GM10248 (cell line): ENCODE data around the gene PARP14.
"Not testable (repeated sequence)": the region's sequence is repeated elsewhere in the genome, so short reads cannot be mapped to it uniquely, and the experiment has no call there.

Source experiments
- CTCF ChIA-PET: fragments of 300-600 bp; sonication (Branson Sonifier 250); formaldehyde crosslinking; extraction: SDS; loops from one replicate; lab custom pipeline; 2021; ENCODE audit warnings: antibody characterized with exemption; lab: Yijun Ruan, JAX
- POLR2A ChIA-PET: fragments of 350-650 bp; sonication (Branson Sonifier 250); formaldehyde crosslinking; extraction: SDS; loops from one replicate; lab custom pipeline; 2020; ENCODE audit warnings: antibody characterized with exemption; lab: Yijun Ruan, JAX
- DNase-seq: peaks from one replicate; pipeline ENCODE4 v3.0.0; 2012; ENCODE audit errors: extremely low spot score
- TF ChIP-seq, protein P1 (sequence below): IDR thresholded peaks from 2 replicates; pipeline ENCODE4 v1.5.1; 2012; ENCODE audit warnings: mild to moderate bottlenecking, low read depth; ENCODE audit errors: extremely low read depth, missing control alignments, control extremely low read depth

The PARP14 gene

DNA sequence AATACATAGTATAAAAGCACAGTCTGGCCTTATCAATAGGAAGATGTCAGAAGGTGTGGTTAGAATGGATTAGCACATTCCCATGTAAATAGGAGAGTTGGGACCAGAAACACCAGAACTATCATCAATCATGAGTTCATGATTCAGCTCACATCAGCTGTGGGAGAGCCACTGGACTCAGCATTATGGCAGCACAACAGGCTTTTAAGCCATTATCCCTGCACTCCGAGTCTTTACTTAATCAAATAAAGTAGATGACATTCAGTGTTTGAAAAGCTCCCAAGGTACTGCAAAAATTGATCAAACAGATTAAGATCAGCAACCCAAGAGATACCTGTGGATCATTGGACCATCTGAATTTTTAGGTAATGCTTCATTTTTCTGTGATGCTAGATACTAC, 24.7 kb downstream of the PARP14 start:
- DNase-seq = no peak
- TF ChIP-seq, protein P1, sequence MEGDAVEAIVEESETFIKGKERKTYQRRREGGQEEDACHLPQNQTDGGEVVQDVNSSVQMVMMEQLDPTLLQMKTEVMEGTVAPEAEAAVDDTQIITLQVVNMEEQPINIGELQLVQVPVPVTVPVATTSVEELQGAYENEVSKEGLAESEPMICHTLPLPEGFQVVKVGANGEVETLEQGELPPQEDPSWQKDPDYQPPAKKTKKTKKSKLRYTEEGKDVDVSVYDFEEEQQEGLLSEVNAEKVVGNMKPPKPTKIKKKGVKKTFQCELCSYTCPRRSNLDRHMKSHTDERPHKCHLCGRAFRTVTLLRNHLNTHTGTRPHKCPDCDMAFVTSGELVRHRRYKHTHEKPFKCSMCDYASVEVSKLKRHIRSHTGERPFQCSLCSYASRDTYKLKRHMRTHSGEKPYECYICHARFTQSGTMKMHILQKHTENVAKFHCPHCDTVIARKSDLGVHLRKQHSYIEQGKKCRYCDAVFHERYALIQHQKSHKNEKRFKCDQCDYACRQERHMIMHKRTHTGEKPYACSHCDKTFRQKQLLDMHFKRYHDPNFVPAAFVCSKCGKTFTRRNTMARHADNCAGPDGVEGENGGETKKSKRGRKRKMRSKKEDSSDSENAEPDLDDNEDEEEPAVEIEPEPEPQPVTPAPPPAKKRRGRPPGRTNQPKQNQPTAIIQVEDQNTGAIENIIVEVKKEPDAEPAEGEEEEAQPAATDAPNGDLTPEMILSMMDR = no peak
- CTCF ChIA-PET = interaction anchor here (0.7 to 1.8 kb wide), 2 partner anchors 9 to 26 kb away, joined by 3 to 6 read pairs; no protein-coding TSS in a partner anchor
- POLR2A ChIA-PET = no interaction called here

GRCh38 chr3:122710616-122711251, 30.1 kb downstream of the PARP14 start:
- POLR2A ChIA-PET, DNase-seq: not testable (repeated sequence)
- CTCF ChIA-PET = interaction anchor here (1.2 to 1.3 kb wide), 2 partner anchors 10 to 15 kb away, joined by 4 to 5 read pairs; no protein-coding TSS in a partner anchor

DNA sequence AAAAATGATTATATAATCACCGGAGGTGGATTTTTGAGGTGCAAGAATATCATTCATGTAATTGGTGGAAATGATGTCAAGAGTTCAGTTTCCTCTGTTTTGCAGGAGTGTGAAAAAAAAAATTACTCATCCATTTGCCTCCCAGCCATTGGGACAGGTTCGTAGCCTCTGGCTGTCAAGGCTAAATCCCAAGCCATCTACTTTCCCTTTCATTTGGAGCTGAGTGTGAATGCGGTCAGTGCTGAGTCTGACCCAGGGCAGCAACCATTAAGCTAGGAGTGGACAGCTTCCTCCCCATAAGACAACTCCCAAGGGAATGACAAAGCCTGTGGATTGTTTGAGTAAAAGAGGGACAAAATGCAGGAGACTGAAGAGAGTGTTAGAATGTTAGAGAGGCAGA, 33.6 kb downstream of the PARP14 start:
- TF ChIP-seq, protein P1 = no peak
- CTCF ChIA-PET = interaction anchor here (0.9 to 1.4 kb wide), 2 partner anchors 19 to 155 kb away, joined by 3 read pairs; no protein-coding TSS in a partner anchor
- POLR2A ChIA-PET = no interaction called here
- no peak for DNase-seq

DNA sequence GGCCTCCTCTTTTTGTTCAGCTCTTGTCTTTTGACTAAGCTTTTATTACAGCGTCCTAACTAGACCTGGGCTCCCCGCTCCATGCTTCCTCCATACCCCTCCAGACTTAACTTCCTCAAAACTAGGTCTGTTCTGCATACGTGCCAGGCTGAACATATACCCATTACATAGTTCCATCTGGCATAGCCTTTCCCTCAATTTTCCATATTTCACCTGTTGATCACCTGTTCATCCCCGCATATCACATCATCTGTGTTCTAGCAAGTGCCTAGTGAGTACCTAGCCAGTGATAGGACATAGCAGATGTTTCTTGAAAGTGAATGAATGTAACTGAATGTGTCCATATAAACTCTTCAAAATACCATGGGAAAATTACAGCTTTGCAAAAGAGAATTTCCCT, 36.0 kb downstream of the PARP14 start:
- TF ChIP-seq, protein P1 = no peak
- ChIA-PET CTCF (interaction anchor here (1.0 to 2.4 kb wide), 5 partner anchors 15 to 152 kb away, joined by 3 to 7 read pairs (median 4); no protein-coding TSS in a partner anchor), POLR2A (no interaction called here)
- no peak for DNase-seq

- no peak for DNase-seq
- ChIA-PET CTCF (interaction anchor here (1.4 kb wide), 1 partner anchor 36 kb away, joined by 3 read pairs; no protein-coding TSS in a partner anchor), POLR2A (no interaction called here)
- TF ChIP-seq, protein P1 = no peak
These were observed 38.8 kb downstream of the PARP14 start for GRCh38 chr3:122719273-122719921.

DNA sequence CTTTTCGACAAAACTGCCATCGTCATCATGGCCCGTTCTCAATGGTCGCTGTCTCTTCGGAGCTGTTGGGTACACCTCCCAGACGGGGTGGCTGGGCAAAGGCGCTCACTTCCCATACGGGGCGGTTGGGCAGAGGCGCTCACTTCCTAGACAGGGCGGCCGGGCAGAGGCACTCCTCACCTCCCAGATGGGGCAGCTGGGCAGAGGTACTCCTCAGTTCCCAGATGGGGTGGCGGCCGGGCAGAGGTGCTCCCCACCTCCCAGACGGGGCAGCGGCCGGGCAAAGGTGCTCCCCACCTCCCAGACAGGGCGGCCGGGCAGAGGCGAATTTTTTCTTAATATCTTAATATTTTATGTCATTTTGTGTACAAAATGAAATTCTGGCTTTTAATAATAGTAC, 44.5 kb downstream of the PARP14 start:
- DNase-seq = no peak
- TF ChIP-seq, protein P1 = no peak
- POLR2A ChIA-PET = no interaction called here
- CTCF ChIA-PET = interaction anchor here (1.3 kb wide), 1 partner anchor 30 kb away, joined by 3 read pairs; no protein-coding TSS in a partner anchor

DNA sequence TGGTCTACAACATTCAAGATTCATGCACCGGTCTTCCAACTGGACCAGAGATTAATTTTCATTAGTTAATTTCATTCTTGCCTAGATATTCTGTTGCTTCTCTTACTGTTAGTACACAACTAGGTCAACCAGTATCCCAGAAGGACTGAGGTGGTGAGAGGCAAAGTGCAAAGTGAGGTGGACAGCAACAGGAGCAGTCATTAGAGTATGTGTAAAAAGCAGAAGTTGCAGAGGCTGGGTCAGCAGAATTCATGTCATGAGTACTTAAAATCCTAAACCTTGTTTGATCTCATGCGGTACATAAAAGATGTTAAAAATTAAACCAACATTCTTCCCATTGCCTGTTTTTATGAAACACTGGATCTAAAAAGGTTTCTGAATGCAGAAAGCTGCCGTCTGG, 46.7 kb downstream of the PARP14 start:
- TF ChIP-seq, protein P1 = no peak
- POLR2A ChIA-PET = no interaction called here
- CTCF ChIA-PET = no interaction called here
- no peak for DNase-seq
